H9 (cell line): Measurements from ENCODE around the gene MAST4. TPM values are rescaled to one million over a fixed set of nuclear protein-coding genes. Genes with fewer than 3 reads are reported as not detected.

Experiments used
- DNase-seq: peaks from one replicate; pipeline ENCODE4 v3.0.0-alpha.2; 2017
- H2AFZ ChIP-seq: one replicate; pipeline ENCODE4 v1.6.1; 2013; ENCODE audit warnings: mild to moderate bottlenecking, low read length, control low read depth, moderate library complexity
- H2AK5ac ChIP-seq: 2 replicates; pipeline ENCODE4 v1.6.1; 2013; ENCODE audit warnings: low read length, control low read depth, mixed read lengths; ENCODE audit not compliant: insufficient read length
- H2BK120ac ChIP-seq: one replicate; pipeline ENCODE4 v1.6.1; 2013; ENCODE audit warnings: low read depth, mild to moderate bottlenecking, low read length, control low read depth, inconsistent platforms; ENCODE audit not compliant: poor library complexity, severe bottlenecking
- H2BK12ac ChIP-seq: 2 replicates; pipeline ENCODE4 v1.6.1; 2013; ENCODE audit warnings: low read length, control low read depth, mixed read lengths, low read depth; ENCODE audit not compliant: insufficient read length
- H2BK15ac ChIP-seq: 2 replicates; pipeline ENCODE4 v1.6.1; 2013; ENCODE audit warnings: low read depth, low read length, control low read depth
- H2BK20ac ChIP-seq: one replicate; pipeline ENCODE4 v1.6.1; 2013; ENCODE audit warnings: low read depth, mild to moderate bottlenecking, low read length, control low read depth, inconsistent platforms; ENCODE audit not compliant: poor library complexity, severe bottlenecking
- H2BK5ac ChIP-seq: 2 replicates; pipeline ENCODE4 v1.6.1; 2013; ENCODE audit warnings: low read length, control low read depth, mixed read lengths; ENCODE audit not compliant: insufficient read length
- H3K14ac ChIP-seq: 2 replicates; pipeline ENCODE4 v1.6.1; 2013; ENCODE audit warnings: low read length, control low read depth; ENCODE audit not compliant: insufficient read depth
- H3K18ac ChIP-seq: 2 replicates; pipeline ENCODE4 v1.6.1; 2013; ENCODE audit warnings: low read depth, mild to moderate bottlenecking, mixed read lengths, low read length, control low read depth; ENCODE audit not compliant: insufficient read length
- H3K23ac ChIP-seq: 2 replicates; pipeline ENCODE4 v1.6.1; 2013; ENCODE audit warnings: low read length, control low read depth, mixed read lengths, low read depth; ENCODE audit not compliant: insufficient read length
- H3K23me2 ChIP-seq: 2 replicates; pipeline ENCODE4 v1.6.1; 2013; ENCODE audit warnings: low read depth, mild to moderate bottlenecking, mixed read lengths, low read length, control low read depth; ENCODE audit not compliant: insufficient read length, poor library complexity, severe bottlenecking
- H3K27ac ChIP-seq: 2 replicates; pipeline ENCODE4 v1.5.1; 2013; ENCODE audit warnings: low read length, control low read depth, mixed read lengths, low read depth; ENCODE audit not compliant: insufficient read length
- H3K27me3 ChIP-seq: 2 replicates; pipeline ENCODE4 v1.6.1; 2013; ENCODE audit warnings: low read length, control low read depth, inconsistent platforms; ENCODE audit not compliant: insufficient read depth
- H3K4ac ChIP-seq: 2 replicates; pipeline ENCODE4 v1.6.1; 2013; ENCODE audit warnings: low read depth, mild to moderate bottlenecking, control low read depth, inconsistent platforms, low read length, moderate library complexity
- H3K4me1 ChIP-seq: 2 replicates; pipeline ENCODE4 v1.6.1; 2013; ENCODE audit warnings: low read length, control low read depth, inconsistent platforms; ENCODE audit not compliant: insufficient read depth
- H3K4me2 ChIP-seq: 2 replicates; pipeline ENCODE4 v1.6.1; 2013; ENCODE audit warnings: low read length, control low read depth, mixed read lengths; ENCODE audit not compliant: insufficient read length, insufficient read depth
- H3K56ac ChIP-seq: 2 replicates; pipeline ENCODE4 v1.6.1; 2013; ENCODE audit warnings: low read depth, mild to moderate bottlenecking, mixed read lengths, low read length, control low read depth; ENCODE audit not compliant: insufficient read length
- H3K79me1 ChIP-seq: 2 replicates; pipeline ENCODE4 v1.6.1; 2013; ENCODE audit warnings: low read depth, mild to moderate bottlenecking, moderate library complexity, low read length, control low read depth, inconsistent platforms; ENCODE audit not compliant: insufficient read depth, poor library complexity, severe bottlenecking
- H3K79me2 ChIP-seq: 2 replicates; pipeline ENCODE4 v1.6.1; 2013; ENCODE audit warnings: low read length, control low read depth, inconsistent platforms; ENCODE audit not compliant: insufficient read depth
- H3K9ac ChIP-seq: 2 replicates; pipeline ENCODE4 v1.6.1; 2013; ENCODE audit warnings: low read length, control low read depth, mixed read lengths; ENCODE audit not compliant: insufficient read length; ENCODE audit errors: extremely low read depth
- H3K9me3 ChIP-seq: one replicate; pipeline ENCODE4 v1.6.1; 2013; ENCODE audit warnings: low read depth, low read length, inconsistent platforms; ENCODE audit not compliant: control insufficient read depth
- H3T11ph ChIP-seq: one replicate; pipeline ENCODE4 v1.6.1; 2013; ENCODE audit warnings: mild to moderate bottlenecking, low read length, control low read depth, inconsistent platforms
- H4K20me1 ChIP-seq: one replicate; pipeline ENCODE4 v1.6.1; 2013; ENCODE audit not compliant: control insufficient read depth, insufficient read length, insufficient read depth
- H4K5ac ChIP-seq: 2 replicates; pipeline ENCODE4 v1.6.1; 2013; ENCODE audit warnings: low read depth, mild to moderate bottlenecking, mixed read lengths, low read length, control low read depth; ENCODE audit not compliant: insufficient read length
- H4K8ac ChIP-seq: replicated peaks from 2 replicates; pipeline ENCODE4 v1.6.1; 2013; ENCODE audit warnings: low read length, control low read depth, mixed read lengths, low read depth; ENCODE audit not compliant: insufficient read length
- H4K91ac ChIP-seq: 2 replicates; pipeline ENCODE4 v1.6.1; 2013; ENCODE audit warnings: low read depth, mild to moderate bottlenecking, moderate library complexity, mixed read lengths, low read length, control low read depth; ENCODE audit not compliant: insufficient read length
- H3K27ac Mint-ChIP-seq, 3 experiments: 2 replicates in 2 of 3; 3 replicates in 1 of 3; pipeline ENCODE4 v1.8.0; 2020 to 2021; ENCODE audit warnings: mixed read lengths in 3 of 3, mild to moderate bottlenecking in 1 of 3, moderate library complexity in 1 of 3
- H3K27me3 Mint-ChIP-seq: 2 replicates; pipeline ENCODE4 v1.8.0; 2021; ENCODE audit warnings: low read depth, mild to moderate bottlenecking, moderate library complexity, mixed read lengths
- H3K36me3 Mint-ChIP-seq, 3 experiments: 2 replicates in 2 of 3; 3 replicates in 1 of 3; pipeline ENCODE4 v1.8.0; 2020 to 2021; ENCODE audit warnings: low read depth in 3 of 3, mixed read lengths in 3 of 3; ENCODE audit not compliant: insufficient read depth in 1 of 3
- H3K4me1 Mint-ChIP-seq, 2 experiments: 2 replicates each; pipeline ENCODE4 v1.8.0; 2020; ENCODE audit warnings: mixed read lengths in 2 of 2
- H3K4me3 Mint-ChIP-seq, 2 experiments: 2 replicates in 1 of 2; 3 replicates in 1 of 2; pipeline ENCODE4 v1.8.0; 2020 to 2021; ENCODE audit warnings: mild to moderate bottlenecking in 2 of 2, mixed read lengths in 2 of 2, moderate library complexity in 1 of 2
- H3K9me3 Mint-ChIP-seq, 2 experiments: 2 replicates in 1 of 2; 3 replicates in 1 of 2; pipeline ENCODE4 v1.8.0; 2020; ENCODE audit warnings: mild to moderate bottlenecking in 2 of 2, mixed read lengths in 2 of 2, moderate library complexity in 1 of 2
- CTCF ChIP-seq: fragments of 200-600 bp; sonication (generic); conservative IDR thresholded peaks from 3 replicates; pipeline ENCODE4 v1.8.0; 2021; ENCODE audit warnings: antibody characterized with exemption, mild to moderate bottlenecking
- WGBS: extraction: QIAGEN DNeasy Blood & Tissue Kit; methylation state at CpG from one replicate; pipeline ENCODE4 v1.1.7; 2013; ENCODE audit warnings: missing lambda C conversion rate, low lambda C conversion rate, mixed read lengths; ENCODE audit not compliant: insufficient read length; ENCODE audit errors: extremely low coverage; 5-methylcytosine and 5-hydroxymethylcytosine counted together
- total RNA-seq: library from RNA; stranded (reverse); gene quantifications from 2 replicates; pipeline ENCODE4 v1.2.1, GENCODE V29; 2021

MAST4 gene
- total RNA-seq, 1 experiment from 2014 or later = 3.7 TPM

GRCh38 chr5:66680221-66680620 is 84.0 kb downstream of the MAST4 start:
- no peaks in the 10 kb centered on the region for H3K36me3 Mint-ChIP-seq
- Histone ChIP-seq H3K14ac (no peak overlapping the region), H3K23ac (no peak overlapping the region), H3K4me2 (no peak overlapping the region), H2BK15ac (no peak overlapping the region), H2BK5ac (no peak overlapping the region), H3K4me1 (no peaks in the 10 kb centered on the region; the same call in 1 of the 2 replicates), H3K27ac (no peak overlapping the region), H3K56ac (no peak overlapping the region), H2AFZ (no peak overlapping the region), H4K20me1 (no peaks in the 10 kb centered on the region), H3K79me2 (no peaks in the 10 kb centered on the region), H4K8ac (no peak overlapping the region), H3K9me3 (no peaks in the 10 kb centered on the region), H3T11ph (no peak overlapping the region), H3K9ac (no peak overlapping the region), H3K18ac (no peak overlapping the region), H3K4ac (no peak overlapping the region), H2BK12ac (no peak overlapping the region), H2AK5ac (no peak overlapping the region), H4K5ac (no peak overlapping the region), H3K27me3 (no peaks in the 10 kb centered on the region; the same call in 1 of the 2 replicates), H2BK120ac (no peak overlapping the region), H3K23me2 (no peaks in the 10 kb centered on the region), H3K79me1 (no peaks in the 10 kb centered on the region), H2BK20ac (no peak overlapping the region), H4K91ac (no peak overlapping the region)
- no peaks in the 10 kb centered on the region for H3K9me3 Mint-ChIP-seq
- no peak for DNase-seq
- peaks cover 10% of the 10 kb centered on the region for H3K27me3 Mint-ChIP-seq
- whole genome bisulfite sequencing = no CpG with 5 or more reads among the region's 3 CpGs
- H3K4me3 Mint-ChIP-seq = no peak overlapping the region
- no peak for TF ChIP-seq CTCF
- H3K4me1 Mint-ChIP-seq = peaks cover 10 to 12% of the 10 kb centered on the region in 2 experiments
- no peak overlapping the region for H3K27ac Mint-ChIP-seq
